T-helper 1 cell treated with Interleukin-12 subunit alpha and Interleukin-12 subunit beta and Interleukin-4 antibody, amounts not matched to agents 30 μg/mL and 1 μg/mL, for 36 hours (primary cell): ENCODE results near the gene TTC7B.

ENCODE experiments used
- H3K27ac Mint-ChIP-seq: one replicate; pipeline ENCODE4 v1.8.0; 2021; ENCODE audit warnings: mild to moderate bottlenecking, mixed read lengths
- H3K27me3 Mint-ChIP-seq: one replicate; pipeline ENCODE4 v1.8.0; 2021; ENCODE audit warnings: low read depth, mixed read lengths
- H3K36me3 Mint-ChIP-seq: one replicate; pipeline ENCODE4 v1.8.0; 2021; ENCODE audit warnings: low read depth, mixed read lengths
- H3K4me1 Mint-ChIP-seq: one replicate; pipeline ENCODE4 v1.8.0; 2021; ENCODE audit warnings: low read depth, mixed read lengths
- H3K4me3 Mint-ChIP-seq: one replicate; pipeline ENCODE4 v1.8.0; 2021; ENCODE audit warnings: mild to moderate bottlenecking, moderate library complexity, mixed read lengths
- H3K9me3 Mint-ChIP-seq: one replicate; pipeline ENCODE4 v1.8.0; 2021; ENCODE audit warnings: mixed read lengths

The TTC7B gene

DNA sequence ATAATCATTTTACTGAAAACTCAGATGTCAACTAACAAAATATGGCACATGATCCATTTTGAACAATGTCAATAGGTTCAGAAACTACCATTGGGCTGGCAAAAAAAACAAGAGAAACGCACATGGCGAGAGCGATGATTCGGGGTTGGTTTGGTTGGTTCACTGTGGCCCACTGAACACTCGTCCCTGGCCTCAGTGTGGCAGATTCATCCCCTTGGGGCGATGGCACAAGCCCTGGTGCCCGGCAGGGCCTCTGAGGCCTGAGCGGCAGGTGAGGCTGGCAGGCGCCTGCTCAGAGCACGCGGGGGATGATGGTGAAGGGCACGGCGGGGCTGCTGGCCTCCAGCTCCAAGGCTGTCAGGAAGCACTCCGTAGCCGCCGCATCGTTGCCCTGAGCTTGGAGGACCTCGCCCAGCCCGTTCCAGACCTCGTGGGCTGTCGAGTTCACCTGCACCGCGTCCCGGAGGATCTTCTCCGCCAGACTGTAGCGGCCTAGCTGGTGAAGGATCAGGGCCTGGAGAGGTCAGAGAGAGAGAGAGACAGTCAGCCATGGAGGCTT, 275.1 kb downstream of the TTC7B start:
- H3K36me3 Mint-ChIP-seq = no peaks in the 10 kb centered on the region
- no peaks in the 10 kb centered on the region for H3K9me3 Mint-ChIP-seq
- H3K27ac Mint-ChIP-seq = no peak overlapping the region
- no peaks in the 10 kb centered on the region for H3K27me3 Mint-ChIP-seq
- H3K4me1 Mint-ChIP-seq = no peaks in the 10 kb centered on the region
- H3K4me3 Mint-ChIP-seq = no peak overlapping the region

GRCh38 chr14:90540437-90540836, 275.8 kb downstream of the TTC7B start:
- Mint-ChIP-seq H3K36me3 (no peaks in the 10 kb centered on the region), H3K4me3 (no peak overlapping the region), H3K27ac (no peak overlapping the region), H3K27me3 (no peaks in the 10 kb centered on the region), H3K4me1 (no peaks in the 10 kb centered on the region), H3K9me3 (no peaks in the 10 kb centered on the region)

GRCh38 chr14:90539996-90540395, 276.2 kb downstream of the TTC7B start:
- no peaks in the 10 kb centered on the region for H3K27me3 Mint-ChIP-seq
- no peak overlapping the region for H3K27ac Mint-ChIP-seq
- no peaks in the 10 kb centered on the region for H3K9me3 Mint-ChIP-seq
- no peaks in the 10 kb centered on the region for H3K4me1 Mint-ChIP-seq
- H3K36me3 Mint-ChIP-seq = no peaks in the 10 kb centered on the region
- H3K4me3 Mint-ChIP-seq = no peak overlapping the region

DNA sequence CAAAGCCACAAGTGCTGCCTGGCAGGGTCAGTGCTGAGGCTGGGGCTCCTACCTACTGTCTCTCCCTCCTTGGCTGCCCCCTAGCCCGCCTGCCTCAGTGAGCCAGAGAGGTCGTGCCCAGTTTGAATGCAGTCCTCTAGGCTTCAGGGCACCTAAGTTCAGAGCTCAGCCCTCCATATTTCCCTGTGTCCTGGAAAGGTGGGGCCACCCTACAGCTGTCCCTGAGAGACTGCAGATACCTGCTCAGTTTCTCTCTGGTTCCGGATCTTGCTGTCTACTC, 276.8 kb downstream of the TTC7B start:
- Mint-ChIP-seq H3K27ac (no peak overlapping the region), H3K4me3 (no peak overlapping the region), H3K36me3 (no peaks in the 10 kb centered on the region)

GRCh38 chr14:90538716-90539495, 277.3 kb downstream of the TTC7B start:
- Mint-ChIP-seq H3K4me1 (no peaks in the 10 kb centered on the region), H3K27ac (no peak overlapping the region), H3K9me3 (no peaks in the 10 kb centered on the region), H3K27me3 (no peaks in the 10 kb centered on the region), H3K36me3 (no peaks in the 10 kb centered on the region), H3K4me3 (no peak overlapping the region)

More for the DNA sequence above, 276.8 kb downstream of the TTC7B start:
- H3K27me3 Mint-ChIP-seq = no peaks in the 10 kb centered on the region
- no peaks in the 10 kb centered on the region for H3K4me1 Mint-ChIP-seq
- no peaks in the 10 kb centered on the region for H3K9me3 Mint-ChIP-seq

- H3K27ac Mint-ChIP-seq = no peak overlapping the region
- no peaks in the 10 kb centered on the region for H3K27me3 Mint-ChIP-seq
- no peaks in the 10 kb centered on the region for H3K36me3 Mint-ChIP-seq
- H3K4me1 Mint-ChIP-seq = no peaks in the 10 kb centered on the region
- H3K4me3 Mint-ChIP-seq = no peak overlapping the region
- no peaks in the 10 kb centered on the region for H3K9me3 Mint-ChIP-seq
These were observed 278.1 kb downstream of the TTC7B start for GRCh38 chr14:90538095-90538494.

DNA sequence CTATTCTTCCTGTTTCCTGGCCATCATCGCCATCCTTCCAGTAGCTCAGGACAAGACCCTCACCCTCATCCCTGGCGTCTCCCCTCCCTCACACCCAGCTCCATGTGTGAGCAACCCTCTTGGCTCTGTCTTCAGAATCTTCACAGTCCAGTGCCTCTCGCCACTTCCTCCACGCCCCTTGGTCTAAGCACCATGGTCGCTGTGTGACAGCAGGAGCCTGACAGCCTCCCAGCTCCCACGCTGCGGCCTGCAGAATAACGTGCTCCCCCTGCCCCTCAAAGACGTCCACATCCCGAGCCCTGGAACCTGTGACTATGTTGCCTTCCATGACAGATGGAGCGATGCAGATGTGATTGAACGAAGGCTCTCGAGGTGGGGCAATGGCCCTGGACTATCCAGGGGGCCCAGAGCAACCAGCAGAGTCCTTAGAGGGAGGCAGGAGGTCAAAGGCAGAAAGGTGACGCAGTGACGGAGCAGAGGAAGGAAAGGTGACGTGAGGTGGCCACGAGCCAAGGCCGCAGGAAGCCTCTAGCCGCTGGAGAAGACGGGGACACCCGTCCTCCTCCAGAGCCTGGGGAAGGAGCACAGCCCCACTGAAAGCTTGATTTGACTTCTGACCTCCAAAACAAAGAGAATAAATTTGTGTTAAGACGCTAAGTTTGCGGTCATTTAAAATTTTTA, 279.6 kb downstream of the TTC7B start:
- no peaks in the 10 kb centered on the region for H3K9me3 Mint-ChIP-seq
- no peak overlapping the region for H3K27ac Mint-ChIP-seq
- H3K36me3 Mint-ChIP-seq = no peaks in the 10 kb centered on the region
- H3K27me3 Mint-ChIP-seq = no peaks in the 10 kb centered on the region
- no peaks in the 10 kb centered on the region for H3K4me1 Mint-ChIP-seq
- H3K4me3 Mint-ChIP-seq = no peak overlapping the region

GRCh38 chr14:90536092-90536491, 280.1 kb downstream of the TTC7B start:
- Mint-ChIP-seq H3K4me3 (no peak overlapping the region), H3K9me3 (no peaks in the 10 kb centered on the region), H3K36me3 (no peaks in the 10 kb centered on the region), H3K27ac (no peak overlapping the region), H3K27me3 (no peaks in the 10 kb centered on the region), H3K4me1 (no peaks in the 10 kb centered on the region)

DNA sequence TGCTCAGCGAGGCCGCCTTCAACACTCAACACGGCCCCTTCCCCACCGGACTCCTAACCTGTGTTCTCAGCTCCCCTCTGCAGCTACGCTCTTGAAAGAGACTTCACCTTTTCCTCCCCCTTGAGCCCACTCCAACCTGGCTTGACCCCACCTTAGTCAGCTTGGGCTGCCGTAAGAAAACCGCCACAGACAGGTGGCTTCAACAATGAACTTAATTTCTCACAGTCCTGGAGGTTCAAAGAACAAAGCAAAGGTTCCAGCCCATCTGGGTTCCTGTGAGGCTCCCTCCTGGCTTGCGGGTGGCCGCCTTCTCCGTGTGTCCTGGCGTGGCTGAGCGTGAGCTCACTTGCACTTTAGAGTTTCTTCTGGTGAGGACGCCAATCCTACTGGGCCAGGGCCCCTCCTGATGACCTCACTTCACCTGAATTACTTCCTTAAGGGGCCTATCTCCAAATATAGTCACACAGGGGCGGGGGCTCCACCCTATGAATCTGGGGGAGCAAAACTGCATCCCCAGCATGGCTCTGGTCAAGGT, 280.6 kb downstream of the TTC7B start:
- Mint-ChIP-seq H3K4me3 (no peak overlapping the region), H3K4me1 (no peaks in the 10 kb centered on the region), H3K9me3 (no peaks in the 10 kb centered on the region), H3K27ac (no peak overlapping the region), H3K36me3 (no peaks in the 10 kb centered on the region), H3K27me3 (no peaks in the 10 kb centered on the region)

DNA sequence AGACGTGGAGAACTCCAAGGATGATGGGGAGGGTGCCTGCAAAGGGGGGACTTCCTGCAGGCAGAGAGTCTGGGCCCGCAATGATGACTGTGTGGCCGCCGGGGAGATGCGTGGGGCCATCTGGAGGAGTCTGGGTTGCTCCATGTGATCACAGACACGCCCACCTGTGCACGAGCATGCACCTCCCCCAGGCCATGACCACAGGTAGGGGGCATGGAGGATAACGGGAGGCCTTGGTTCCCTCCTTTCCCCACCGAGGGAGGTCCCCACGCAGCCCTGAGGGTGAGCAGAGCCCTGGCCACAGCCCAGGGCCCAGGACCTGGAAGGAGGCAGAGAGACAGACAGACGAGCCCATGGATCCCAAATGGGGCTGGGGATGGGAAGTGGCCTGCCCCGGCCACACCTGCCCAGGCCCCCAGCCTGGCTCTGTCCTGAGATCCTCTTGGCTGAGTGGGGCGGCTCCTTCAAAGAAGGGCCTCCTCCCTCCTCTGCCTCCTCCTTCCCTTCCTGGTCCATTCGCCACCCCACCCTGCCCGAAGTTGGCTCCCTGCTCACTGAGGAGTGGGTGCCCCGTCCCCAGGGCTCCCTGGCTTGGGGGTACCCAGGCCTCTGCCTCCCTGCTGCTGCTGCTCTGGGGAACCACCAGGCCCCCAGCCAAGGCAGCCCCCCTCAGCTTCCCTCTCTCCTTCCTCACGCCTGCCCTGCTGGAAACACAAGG, 281.2 kb downstream of the TTC7B start:
- no peak overlapping the region for H3K27ac Mint-ChIP-seq

GRCh38 chr14:90534091-90534837, 282.0 kb downstream of the TTC7B start:
- Mint-ChIP-seq H3K27me3 (no peaks in the 10 kb centered on the region), H3K27ac (no peak overlapping the region), H3K36me3 (no peaks in the 10 kb centered on the region), H3K9me3 (no peaks in the 10 kb centered on the region), H3K4me1 (no peaks in the 10 kb centered on the region), H3K4me3 (no peak overlapping the region)

More for the DNA sequence above, 281.2 kb downstream of the TTC7B start:
- H3K4me3 Mint-ChIP-seq = no peak overlapping the region
- H3K9me3 Mint-ChIP-seq = no peaks in the 10 kb centered on the region
- H3K36me3 Mint-ChIP-seq = no peaks in the 10 kb centered on the region
- H3K4me1 Mint-ChIP-seq = no peaks in the 10 kb centered on the region
- no peaks in the 10 kb centered on the region for H3K27me3 Mint-ChIP-seq

- Mint-ChIP-seq H3K4me3 (no peak overlapping the region), H3K27ac (no peak overlapping the region), H3K9me3 (peaks cover 6% of the 10 kb centered on the region), H3K36me3 (no peaks in the 10 kb centered on the region), H3K4me1 (no peaks in the 10 kb centered on the region), H3K27me3 (no peaks in the 10 kb centered on the region)
These were observed 282.6 kb downstream of the TTC7B start for GRCh38 chr14:90533591-90534021.

DNA sequence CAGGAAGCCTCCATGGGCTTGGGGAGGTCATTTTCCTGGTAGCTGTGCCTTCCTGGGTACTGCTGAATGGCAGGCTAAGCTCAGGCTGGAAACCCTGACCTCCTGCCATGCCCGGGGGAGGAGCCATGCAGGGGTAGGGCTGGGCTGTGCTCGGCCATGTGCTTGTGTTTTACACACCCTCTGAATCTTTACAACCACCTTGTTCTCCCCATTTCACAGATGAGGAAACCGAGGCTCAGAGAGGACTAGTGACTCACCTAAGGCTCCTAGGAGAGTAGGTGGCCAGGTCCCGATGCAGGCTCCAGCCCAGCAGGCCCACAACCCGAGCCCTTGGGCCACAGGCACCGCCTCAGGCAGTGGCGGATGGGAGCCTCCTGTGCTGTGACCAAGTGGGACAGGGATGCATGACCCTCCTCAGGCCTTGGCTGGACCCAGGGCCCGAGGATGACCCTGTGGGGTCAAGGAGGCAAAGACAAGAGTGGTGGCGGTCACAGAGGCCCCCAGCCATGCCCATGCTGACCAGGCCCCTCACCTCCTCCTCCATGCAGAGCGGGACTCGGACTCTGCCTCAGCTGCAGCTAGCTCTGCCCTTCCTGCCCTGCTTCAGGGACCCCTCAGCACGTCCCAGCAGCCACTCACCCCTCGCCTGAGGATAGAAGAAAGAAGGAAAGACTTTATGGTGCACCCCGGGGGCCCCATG, 283.3 kb downstream of the TTC7B start:
- Mint-ChIP-seq H3K27me3 (no peaks in the 10 kb centered on the region), H3K4me3 (no peak overlapping the region), H3K4me1 (no peaks in the 10 kb centered on the region), H3K9me3 (peaks cover 10% of the 10 kb centered on the region), H3K36me3 (no peaks in the 10 kb centered on the region), H3K27ac (no peak overlapping the region)
